HG02610 (cell line): Measurements from ENCODE around the gene TLCD1.

Source experiments
- ATAC-seq: cut with Tn5 transposase; IDR thresholded peaks from one replicate; pipeline ENCODE4 v1.9.1; 2021; ENCODE audit warnings: mild to moderate bottlenecking, moderate library complexity; ENCODE audit not compliant: unreplicated experiment

The TLCD1 gene, protein sequence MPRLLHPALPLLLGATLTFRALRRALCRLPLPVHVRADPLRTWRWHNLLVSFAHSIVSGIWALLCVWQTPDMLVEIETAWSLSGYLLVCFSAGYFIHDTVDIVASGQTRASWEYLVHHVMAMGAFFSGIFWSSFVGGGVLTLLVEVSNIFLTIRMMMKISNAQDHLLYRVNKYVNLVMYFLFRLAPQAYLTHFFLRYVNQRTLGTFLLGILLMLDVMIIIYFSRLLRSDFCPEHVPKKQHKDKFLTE

DNA sequence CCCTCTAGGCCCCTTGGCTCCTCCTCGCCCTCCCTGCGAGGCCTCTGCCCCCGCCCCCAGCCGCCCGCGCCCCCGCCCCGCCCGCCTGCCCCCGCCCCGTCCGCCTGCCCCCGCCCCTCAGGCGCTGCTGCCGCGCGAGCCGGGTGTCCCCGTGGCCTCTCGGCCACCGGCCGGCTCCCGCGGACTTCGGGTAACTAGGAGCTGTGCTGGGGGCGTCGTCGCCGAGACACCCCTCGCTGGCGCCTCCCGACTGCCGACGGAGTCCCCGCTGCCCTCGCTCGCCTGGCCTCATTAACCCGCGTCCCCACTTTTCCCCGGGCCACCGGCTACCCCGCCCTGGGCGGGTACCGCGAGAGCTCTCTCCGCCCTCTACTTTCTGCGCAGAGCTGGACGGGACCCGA lies at the start of gene TLCD1:
Gene TLCD1 (minus strand): TSS at position 8 of the 401 bp plus-strand sequence. CDS start 136 bp downstream, outside the sequence.
- no peak for ATAC-seq

DNA sequence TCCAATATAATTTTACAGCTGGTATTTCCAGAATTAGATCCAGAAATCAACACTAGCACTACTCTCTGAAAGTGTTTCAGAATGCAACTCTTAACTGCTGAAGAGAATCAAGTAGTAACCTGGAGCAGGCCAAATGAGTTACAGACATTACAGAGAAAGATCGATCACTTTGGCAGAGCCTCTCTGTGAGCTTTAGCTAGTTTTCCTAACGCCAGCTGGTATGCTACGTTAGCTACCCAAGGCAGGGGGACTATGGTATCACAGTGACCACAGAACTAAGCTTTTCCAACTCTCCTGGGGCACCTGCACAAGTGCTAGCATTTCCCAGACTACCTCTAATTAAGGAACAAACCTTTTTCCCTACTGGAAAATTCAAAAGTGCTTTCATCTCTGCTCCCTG lies 48.2 kb upstream of the TLCD1 start:
- ATAC-seq, result no peak

DNA sequence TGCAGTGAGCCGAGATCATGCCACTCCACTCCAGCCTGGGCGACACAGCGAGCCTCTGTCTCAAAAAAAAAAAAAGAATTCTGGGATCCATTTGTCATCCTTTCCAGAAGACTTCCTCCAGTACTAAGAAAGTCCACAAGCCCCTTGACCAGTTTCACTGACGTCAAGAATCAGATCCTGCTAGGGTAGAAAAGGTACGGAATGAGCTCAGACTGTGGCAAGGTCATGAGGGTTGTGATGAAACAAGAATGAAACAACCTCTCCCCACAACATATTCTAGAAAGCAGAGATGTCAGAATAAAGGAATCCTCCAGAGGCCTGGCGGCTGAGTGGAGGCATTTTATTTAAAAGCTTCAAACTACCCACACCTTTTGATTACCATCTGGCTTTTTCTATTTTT lies 47.7 kb upstream of the TLCD1 start:
- no peak for ATAC-seq

DNA sequence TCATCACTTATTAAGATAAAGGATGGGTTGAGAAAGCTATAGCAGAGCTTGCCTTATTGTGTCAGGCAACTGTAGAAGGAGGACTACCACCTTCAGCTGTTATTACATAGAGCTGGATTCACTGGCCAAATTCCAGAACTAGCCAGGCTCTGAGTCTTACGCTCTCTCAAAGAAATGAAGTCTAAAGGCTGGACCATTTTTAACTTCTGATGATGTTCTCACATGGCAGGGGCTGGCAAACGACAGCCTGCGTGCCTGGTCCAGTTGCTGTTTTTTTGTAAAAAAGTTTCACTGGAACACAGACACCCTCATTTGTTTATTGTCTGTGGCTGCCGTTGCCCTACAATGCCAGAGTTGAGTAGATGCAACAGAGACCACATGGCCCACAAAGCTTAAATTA lies 39.0 kb upstream of the TLCD1 start:
- no peak for ATAC-seq

DNA sequence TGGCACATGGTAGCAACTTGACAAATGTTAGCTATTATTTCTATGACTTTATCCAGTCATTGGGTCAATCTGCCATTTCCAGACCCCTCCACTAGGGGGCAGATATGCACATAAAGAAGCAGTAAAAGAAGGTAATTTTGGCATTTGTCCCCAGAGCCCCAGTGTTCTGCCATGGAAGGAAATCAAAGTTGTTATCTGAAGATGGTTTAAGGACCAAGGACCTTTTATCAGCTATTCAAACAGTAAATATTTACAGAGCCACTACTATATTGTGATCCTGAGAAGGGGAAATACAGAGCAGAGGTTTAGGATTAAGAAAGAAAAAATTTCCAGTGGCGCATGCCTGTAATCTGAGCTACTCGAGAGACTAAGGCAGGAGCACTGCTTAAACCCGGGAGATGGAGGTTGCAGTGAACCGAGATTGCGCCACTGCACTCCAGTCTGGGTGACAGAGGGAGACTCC lies 37.8 kb upstream of the TLCD1 start:
- peak; percentile 26 for ATAC-seq

DNA sequence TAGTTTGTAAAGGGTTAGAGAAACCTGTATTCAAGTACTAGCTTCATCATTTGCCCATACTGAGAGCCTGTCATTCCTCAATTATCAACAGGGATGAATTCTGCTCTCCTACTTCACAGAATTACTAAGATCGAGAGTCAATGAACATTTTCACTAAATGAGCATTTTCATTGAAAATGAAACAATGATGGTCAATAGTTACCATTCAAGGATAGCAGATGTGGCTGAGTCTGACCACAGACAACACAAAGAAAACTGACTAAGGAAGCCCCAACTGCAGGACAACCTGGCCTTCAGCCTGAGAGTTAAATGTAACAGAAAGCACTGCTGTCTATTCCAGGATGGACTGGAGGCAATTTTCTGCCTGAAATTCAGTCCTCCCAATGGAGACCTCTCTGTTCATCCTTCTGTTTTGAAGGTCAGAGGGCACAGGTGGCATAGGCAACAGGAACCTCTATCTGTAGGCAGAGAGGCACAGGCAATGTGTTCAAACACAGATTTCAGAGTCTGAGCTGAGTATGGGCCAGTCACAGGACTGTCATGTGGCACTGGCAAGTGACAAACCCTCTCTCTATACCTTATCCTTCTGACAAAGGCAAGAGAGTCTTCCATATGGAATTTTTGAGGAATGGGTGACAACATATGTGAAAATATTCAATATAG lies 37.2 kb upstream of the TLCD1 start:
- peak; percentile 65 for ATAC-seq

DNA sequence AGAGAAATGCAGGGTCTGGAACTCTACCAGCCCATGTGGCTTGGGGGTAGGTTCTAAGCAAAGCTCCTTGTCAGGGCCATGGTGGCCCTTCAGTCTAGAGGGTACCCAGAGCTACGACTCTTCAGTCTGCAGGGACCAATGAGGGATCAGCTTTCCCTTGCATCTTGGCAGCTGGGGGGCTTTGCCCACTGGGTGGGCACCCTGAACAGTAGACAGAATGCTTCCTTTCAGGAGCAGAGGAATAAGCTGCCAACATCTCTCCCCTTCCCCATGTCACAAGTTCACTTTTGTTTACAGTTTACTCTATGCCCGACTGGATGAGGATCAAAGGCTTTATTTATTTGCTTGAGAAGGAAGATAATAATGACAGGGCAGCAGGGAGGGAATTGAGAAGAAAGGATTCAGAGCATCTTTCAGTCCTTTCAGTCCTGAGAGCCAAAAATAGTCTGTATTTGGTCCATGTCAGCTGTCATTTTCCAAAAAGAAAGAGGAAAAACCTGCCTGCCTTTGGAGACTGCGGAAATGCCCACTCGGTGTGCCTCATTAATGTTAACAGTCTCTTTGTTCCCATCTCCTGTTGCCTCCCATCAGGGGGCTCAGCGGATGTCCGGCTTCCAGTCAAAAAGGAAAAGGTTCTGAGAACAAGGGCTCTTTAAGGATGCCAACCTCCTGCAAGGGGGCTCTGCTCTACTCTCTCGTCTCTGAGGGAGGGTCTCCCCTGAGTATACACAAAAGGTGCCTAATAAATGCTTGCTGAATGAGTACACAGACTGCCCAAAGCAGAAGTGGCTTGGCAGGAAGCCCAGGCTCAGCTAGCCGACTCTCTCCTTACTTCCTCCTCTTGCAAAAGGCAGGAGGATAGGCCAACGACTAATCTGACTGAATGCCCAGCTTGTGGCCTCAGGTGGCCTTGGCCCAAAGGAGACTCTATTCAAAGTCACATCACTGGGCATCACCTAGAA lies 34.8 kb upstream of the TLCD1 start:
- no peak for ATAC-seq

DNA sequence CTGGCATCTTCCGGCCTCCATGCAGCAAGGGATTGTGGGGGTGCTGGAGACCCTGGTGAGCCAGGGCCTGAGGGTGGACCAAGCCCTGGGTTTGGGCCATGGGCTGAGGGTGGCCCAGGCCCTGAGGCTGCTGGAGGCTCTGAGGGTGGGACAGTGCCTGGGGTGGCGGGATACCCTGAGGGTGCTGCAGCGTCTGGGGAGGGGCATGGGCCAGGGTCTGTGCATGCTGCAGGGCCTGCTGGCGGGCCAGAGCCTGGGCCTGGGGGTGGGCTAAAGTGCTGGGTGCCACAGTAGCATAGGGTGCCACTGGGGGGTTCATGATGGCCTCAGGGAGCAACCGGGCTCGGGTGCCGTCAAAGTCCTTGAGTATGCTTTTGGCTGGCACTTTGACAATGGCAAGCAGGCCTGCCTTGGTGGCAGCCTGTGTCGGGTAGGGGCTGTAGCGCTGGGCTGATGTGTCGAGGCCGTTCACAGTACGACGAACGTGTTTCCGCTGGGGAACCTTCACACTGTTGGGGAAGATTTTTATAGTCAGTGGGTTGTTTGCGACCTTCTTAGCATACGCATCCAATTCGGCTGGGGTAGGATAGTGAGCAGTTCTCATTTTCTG lies 33.3 kb upstream of the TLCD1 start:
- ATAC-seq, result no peak

DNA sequence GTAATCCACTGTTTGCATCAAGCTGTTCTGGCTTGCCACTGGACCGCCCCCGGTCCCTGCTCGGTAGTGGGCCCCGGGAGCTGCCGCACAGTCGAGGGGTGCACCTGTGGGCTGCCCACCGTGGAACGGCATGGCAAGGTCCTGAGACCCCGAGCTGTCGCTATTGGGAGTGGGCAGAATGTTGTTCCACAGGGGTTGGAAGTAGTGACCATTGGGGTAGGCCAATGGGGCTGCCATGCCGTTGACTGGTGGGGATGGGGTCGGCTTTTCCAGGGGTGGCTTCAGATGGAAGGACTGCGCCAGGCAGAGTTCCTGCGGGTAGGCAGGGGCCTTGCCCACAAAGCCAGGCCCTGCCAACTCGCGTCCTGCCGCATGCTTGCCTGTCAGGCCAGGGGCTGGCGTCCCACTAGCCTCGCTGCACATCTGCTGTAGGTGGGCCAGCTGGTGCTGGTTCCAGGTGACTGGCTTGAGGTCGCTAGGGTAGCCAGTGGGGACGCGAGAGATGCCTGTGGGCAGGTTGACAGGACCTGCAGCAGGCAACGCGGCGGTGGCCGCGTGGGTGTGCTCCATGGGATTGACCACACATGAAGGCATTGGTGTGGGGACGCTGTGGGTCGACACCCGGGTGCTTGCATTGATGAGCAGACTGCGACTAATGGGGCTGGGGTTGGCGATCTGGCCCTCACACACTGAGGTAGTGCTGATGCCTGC lies 32.5 kb upstream of the TLCD1 start:
- no peak for ATAC-seq

DNA sequence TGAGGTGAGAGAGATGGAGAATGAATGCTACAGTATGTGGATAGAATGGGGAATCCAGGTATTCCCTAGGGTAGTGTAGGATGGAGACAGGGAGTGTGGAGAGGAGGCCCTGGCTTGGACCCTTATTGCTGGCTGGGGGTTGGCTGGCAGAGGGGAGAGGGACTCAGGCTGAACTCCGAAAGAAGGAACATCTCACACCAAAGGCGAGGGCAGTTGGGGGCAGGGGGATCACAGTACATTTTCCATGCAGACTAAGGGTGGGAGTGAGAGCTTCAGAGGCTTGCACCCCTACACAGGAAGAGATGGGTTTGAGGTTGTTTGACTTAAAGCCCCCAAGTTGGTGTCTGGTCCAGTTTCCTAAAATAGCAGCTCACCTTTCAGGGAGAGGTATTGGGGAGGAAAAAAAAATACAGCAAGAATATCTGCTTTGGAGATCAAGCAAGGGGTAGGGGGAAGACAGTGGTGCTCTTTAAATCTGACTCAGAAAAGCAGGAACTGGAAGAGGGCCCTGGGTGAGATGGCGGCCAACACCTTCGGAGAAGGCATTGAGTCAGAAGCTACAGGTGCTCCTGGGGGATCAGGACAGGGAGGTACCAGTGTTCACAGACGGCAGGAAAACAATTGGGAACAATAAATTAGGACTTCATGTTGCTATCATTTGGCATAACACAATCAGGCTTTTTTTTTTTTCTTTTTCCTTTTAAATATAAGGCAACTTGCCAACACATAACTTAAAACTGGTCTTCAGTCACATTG lies 30.2 kb upstream of the TLCD1 start:
- ATAC-seq, result no peak

DNA sequence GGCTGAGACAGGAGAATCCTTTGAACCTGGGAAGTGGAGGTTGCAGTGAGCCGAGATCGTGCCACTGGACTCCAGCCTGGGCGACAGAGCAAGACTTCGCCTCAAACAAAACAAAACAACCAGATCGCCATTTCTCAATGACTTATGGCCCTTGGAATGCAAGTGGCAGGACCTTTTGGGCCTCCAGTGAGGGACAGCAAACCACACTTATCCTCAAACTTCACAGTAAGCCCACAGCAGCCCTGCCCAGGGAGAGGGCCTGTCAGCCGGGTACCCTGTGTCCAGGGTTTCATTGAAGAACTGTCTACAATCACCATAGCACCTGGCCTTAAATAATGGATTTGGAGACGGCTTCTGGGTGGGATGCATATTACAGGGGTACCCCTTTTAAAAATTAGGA lies 29.5 kb upstream of the TLCD1 start:
- ATAC-seq, result no peak

DNA sequence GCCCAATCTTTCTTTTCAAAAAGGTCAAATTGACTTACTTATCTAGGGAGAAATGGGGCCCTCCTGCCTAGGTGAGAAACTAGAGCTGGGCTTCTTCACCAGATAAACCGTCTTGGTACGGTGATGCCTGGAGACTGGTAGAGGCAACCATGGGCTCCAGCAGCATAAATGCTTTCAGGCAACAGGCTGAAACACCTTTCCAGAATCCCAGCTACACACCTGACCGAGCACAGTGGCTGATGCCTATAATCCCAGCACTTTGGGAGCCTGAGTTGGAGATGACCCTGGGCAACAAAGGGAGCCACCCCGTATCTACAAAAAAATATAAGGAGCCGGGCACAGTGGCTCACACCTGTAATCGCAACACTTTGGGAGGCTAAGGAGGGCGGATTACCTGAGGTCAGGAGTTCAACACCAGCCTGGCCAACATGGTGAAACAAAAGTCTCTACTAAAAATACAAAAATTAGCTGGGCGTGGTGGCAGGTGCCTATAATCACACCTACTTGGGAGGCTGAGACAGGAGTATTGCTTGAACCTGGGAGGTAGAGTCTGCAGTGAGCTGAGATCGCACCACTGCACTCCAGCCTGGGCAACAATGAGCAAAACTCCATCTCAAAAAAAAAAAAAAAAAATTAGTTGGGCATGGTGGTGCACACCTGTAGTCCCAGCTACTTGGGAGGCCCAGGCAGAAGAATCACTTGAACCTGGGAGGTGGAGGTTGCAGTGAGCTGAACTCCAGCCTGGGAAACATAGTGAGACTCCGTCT lies 25.8 kb upstream of the TLCD1 start:
- no peak for ATAC-seq

DNA sequence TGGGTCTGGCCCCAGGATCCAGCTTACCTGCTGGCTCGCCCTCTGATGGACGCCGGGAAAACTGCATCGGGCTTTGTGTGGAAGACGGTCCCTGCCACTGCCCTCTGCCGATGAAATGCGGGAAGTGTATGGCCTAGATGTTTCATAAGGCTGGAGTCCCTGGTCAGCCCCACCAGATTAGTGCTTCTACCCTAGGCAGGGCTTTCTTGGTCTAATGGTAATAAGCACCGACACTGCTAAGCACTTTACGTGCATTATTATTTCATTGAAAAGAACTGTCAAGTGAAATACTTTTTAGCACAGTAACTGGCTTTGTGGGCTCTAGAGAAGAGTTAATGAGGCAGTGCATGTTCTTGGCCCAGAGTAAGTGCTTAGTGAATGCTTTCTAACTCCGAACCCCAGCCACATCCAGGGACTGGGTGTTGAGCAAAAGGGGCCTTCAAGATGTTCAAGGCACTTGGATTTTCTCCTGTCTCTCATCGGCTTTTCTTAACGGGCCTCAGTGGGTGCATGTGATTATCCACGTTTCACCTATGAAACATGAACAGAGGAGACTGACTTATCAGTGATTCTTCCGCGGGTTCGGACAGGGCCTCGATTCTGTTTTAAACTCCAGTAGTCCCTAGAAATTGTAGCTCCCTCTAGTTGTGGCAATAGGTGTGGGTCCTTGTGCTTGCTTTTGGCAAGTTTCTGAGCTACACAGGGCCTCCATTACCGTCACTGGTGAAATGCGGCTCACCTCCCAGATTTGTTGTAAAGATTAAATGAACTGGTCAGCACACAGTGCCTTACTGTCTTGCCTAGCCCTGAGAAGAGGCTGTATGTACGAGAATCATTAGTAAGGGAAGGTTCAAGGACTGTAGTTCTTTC lies 24.4 kb upstream of the TLCD1 start:
- ATAC-seq, result no peak

DNA sequence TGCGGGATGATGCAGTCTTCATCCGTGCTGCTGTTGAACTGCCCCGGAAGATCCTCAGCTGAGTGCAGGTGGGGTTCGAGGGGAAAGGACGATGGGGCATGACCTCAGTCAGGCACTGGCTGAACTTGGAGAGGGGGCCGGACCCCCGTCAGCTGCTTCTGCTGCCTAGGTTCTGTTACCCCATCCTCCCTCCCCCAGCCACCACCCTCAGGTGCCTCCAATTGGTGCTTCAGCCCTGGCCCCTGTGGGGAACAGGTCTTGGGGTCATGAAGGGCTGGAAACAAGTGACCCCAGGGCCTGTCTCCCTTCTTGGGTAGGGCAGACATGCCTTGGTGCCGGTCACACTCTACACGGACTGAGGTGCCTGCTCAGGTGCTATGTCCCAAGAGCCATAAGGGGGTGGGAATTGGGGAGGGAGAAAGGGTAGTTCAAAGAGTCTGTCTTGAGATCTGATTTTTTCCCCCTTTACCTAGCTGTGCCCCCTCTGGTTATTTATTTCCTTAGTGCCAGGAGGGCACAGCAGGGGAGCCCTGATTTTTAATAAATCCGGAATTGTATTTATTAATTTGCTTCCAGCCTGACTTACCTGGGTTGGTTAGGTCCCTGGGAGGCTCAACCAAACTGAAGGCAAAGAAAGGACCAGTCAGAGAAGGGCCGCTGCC lies 23.6 kb upstream of the TLCD1 start:
- ATAC-seq, result no peak

DNA sequence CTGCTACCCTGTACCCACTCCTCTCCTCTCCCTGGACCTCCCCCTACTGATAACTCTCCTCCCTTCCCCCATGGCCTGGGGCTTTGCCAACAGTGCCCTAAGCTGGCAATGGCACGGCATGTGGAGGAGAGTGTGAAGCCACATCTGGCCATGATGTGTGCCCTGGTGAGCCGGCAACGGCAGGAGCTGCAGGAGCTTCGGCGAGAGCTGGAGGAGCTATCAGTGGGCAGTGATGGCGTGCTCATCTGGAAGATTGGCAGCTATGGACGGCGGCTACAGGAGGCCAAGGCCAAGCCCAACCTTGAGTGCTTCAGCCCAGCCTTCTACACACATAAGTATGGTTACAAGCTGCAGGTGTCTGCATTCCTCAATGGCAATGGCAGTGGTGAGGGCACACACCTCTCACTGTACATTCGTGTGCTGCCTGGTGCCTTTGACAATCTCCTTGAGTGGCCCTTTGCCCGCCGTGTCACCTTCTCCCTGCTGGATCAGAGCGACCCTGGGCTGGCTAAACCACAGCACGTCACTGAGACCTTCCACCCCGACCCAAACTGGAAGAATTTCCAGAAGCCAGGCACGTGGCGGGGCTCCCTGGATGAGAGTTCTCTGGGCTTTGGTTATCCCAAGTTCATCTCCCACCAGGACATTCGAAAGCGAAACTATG lies 23.0 kb upstream of the TLCD1 start:
- no peak for ATAC-seq

DNA sequence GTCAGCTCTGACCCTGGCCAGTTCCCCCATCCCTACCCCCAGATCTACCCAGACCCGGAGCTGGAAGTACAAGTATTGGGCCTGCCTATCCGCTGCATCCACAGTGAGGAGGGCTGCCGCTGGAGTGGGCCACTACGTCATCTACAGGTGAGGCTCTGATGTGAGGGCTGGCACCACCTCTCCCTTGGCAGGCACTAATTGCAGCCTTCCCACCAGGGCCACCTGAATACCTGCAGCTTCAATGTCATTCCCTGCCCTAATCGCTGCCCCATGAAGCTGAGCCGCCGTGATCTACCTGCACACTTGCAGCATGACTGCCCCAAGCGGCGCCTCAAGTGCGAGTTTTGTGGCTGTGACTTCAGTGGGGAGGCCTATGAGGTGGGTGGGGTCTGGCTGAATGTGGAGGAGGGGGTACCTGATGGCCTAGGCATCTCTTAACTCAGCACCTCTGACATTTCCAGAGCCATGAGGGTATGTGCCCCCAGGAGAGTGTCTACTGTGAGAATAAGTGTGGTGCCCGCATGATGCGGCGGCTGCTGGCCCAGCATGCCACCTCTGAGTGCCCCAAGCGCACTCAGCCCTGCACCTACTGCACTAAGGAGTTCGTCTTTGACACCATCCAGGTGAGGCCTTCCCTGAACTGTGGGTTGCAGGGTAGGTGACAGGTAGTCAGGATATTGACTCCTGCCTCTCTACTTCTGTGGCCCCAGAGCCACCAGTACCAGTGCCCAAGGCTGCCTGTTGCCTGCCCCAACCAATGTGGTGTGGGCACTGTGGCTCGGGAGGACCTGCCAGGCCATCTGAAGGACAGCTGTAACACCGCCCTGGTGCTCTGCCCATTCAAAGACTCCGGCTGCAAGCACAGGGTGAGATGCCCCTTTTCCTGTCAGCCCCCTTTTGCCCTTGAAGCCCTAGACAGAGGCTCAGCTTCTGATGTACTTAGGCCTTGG lies 22.0 kb upstream of the TLCD1 start:
- no peak for ATAC-seq
